Activated CD4-positive, CD25-positive, alpha-beta regulatory T cell treated with anti-CD3 and anti-CD28 coated beads, Interleukin-2, amount 50 U/mL, for 24 hours (primary cell): ENCODE measurements around the gene ZNRF4.

Source experiments
- ATAC-seq, 2 donors: fragments of 150-1000 bp; cut with Tn5 transposase; one replicate each; pipeline ENCODE4 v1.10.0; 2021; ENCODE audit warnings: mild to moderate bottlenecking in 1 of 2, moderate library complexity in 1 of 2

ZNRF4 gene

DNA sequence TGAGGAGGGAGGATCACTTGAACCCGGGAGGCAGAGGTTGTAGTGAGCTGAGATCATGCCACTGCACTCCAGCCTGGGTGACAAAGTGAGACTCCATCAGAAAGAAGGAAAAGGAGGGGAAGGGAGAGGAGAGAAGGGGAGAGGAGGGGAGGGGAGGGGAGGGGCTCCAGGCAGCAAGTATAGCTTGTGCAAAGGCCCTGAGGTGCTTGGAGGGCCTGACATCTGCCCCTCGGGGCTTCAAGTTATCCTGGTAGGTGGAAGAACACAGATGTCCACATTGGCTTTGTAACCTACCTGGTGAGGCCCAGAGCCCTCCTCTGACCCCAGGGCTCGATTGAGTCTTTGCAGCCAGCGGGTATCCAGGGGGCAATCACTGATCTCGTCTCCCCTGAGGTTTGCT, 11.5 kb upstream of the ZNRF4 start:
- ATAC-seq = no peak

GRCh38 chr19:5444431-5444830, 10.8 kb upstream of the ZNRF4 start:
- no peak for ATAC-seq

GRCh38 chr19:5445071-5445470, 10.1 kb upstream of the ZNRF4 start:
- ATAC-seq = no peak

- ATAC-seq = no peak
These were observed 9.6 kb upstream of the ZNRF4 start for GRCh38 chr19:5445561-5446055.

GRCh38 chr19:5447700-5448311, 7.4 kb upstream of the ZNRF4 start:
- no peak for ATAC-seq

DNA sequence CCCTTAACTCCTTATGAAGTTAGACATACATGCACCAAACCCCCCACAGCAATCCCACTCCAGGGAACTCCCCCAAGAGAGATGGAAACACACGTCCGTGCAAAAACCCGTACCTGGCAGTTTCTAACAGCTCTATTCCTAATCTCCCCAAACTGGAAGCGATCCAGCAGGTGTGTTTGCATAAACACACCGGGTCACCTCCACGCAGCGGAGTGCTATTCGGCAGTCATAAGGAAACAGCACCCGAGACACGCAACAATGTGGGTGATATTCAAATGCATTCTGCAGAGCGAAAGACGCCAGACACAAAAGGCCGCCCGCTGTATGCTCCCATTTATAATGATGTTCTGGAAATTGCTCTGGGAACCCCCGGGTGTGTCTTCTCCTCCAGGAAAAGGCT, 6.8 kb upstream of the ZNRF4 start:
- ATAC-seq = no peak

DNA sequence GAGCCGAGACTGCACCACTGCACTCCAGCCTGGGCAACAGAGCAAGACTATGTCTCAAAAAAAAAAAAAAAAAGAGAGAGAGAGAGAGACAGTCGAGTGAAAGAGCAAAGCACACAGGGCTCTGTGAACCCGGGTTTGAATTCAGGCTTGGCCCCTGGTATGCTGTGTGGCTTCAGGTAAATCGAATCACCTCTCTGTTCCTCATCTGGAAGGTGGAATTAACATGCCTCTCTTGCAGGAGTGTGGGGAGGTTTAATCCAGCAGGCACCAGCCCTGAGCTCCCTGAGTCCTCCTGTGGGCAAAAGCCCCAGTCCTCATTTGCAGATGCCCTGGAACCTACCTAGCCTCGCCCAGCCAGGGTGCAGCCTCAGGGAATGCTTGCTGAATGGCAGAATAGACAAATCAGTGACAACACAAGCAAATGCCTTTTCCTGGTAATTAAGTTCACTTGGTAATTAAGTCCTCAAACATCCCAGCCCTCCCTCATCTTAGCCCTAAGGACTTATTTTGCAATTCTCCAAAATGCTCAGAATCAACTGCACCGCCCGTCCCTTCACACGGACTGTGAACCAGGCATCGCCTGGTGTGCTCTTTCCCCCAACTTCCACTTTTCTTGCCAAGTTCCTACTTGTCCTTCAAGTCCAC, 4.6 kb upstream of the ZNRF4 start:
- ATAC-seq = no peak

DNA sequence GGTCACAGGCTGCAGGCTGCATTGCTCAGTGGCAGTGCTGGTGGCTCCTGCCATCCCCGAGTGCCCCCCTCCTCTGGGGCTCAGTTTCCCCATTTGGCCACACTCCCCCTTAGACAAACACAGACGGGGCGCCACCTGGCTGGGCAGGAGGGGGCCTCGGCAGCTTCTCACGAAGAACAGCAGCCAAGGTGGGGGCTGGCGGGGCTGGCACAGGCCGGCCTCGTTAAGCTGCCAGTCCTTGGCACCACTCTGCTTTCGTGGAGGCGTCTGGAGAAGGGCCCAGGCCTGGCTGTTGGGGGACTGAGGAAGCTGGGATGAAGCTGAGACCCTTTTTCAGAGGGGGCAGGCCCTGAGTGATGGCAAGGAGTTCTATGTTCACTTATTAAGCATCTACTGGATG, 3.7 kb upstream of the ZNRF4 start:
- ATAC-seq = no peak

DNA sequence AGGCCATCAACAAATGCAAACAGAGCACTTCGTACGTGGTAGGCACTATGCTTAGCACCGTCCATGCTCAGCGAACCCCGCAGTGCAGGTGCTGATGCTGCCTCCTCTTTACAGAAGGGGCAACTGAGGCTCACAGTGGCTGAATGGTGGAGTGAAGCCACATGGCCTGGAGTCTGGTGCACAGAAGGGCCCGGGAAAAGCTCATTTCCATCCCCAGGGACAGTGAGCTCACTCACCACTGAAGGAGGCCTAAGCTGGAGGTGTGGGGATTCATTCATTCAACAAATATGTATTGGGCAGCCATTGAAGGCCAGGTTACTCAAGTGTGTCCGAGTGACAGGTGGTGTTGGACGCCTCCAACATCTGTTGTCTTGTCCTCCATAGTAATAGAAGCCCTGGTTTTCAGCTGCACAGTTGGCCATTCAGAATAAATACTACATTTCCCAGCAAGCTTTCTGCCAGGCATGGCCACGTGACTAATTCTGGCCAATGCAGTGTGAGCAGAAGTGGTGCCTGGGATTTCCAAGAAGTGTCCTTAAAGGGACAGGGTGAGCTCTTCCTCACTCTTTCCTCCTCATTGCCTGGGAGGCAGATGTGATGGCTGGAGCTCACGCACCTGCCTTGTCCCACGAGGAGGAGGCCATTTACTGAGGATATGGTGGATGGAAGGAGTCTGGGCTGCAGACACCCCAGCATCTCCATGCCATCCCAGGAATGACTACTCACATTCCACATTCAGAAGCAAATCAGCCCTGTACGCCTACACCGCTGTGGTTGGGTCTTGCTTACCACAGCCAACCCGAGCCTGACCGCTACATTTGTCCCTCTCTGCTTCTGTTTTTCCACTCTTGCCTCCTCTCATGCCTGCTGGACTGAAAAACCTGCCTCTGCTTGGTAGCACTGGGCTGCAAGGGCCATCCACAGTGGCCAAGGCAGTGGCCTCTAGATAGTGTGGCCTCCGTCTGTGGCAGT, 2.3 kb upstream of the ZNRF4 start:
- no peak for ATAC-seq

DNA sequence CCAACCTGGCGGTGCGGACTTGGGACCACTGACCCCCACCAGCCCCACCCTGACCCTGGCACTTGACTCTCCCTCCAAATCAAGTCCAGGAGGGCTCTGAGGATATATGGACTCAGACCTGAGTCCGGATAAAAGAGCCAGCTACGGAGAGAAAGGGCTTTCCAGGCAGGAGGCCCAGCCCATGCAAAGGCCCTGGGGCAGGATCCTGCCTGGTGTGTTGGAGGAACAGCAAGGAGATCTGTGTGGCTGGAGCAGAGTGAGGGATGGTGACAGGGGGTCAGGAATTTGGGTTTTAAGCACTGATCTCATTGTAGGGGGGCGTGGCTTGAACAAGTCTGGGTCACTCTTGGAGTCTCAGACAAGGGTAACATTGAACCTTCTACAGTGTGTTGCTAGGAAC, 474 bp upstream of the ZNRF4 start:
- ATAC-seq = no peak

- no peak for ATAC-seq
These were observed 1.1 kb downstream of the ZNRF4 start for GRCh38 chr19:5456130-5456840.

DNA sequence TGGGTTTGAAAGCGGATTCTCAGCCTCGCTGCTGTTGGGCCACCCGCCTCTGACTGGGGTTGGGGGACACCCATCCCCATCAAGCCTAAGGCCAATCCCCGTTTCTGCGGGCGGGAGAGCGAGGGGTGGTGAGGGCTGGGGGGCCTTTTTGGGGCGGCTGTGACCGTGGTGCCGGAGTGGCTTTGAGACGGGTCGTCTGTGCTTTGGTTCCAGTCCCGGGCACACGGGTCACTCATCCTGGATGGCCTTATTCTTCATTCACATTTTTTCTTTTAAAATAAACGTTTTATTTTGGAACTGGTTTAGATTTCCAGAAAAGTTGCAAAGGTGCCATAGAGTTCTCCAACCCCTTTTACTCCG, 1.6 kb downstream of the ZNRF4 start:
- no peak for ATAC-seq

DNA sequence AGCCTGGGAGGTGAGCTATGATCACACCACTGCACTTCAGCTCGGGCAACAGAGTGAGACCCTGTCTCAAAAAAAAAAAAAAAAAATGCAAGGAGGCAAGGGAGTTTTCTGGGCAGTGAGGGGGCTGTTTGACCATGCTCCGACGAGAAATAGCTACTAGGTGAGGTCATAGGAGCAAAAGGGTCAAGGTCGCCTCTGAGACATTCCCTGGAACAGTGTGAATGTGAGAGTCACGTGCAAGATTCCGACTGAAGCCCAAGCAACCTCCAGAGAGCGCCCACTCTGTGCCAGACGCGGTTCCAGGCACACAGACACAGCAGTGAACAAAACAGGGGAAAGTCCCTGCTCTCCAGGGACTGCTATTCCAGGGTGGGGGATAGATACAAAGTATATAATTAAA, 2.5 kb downstream of the ZNRF4 start:
- ATAC-seq = no peak

DNA sequence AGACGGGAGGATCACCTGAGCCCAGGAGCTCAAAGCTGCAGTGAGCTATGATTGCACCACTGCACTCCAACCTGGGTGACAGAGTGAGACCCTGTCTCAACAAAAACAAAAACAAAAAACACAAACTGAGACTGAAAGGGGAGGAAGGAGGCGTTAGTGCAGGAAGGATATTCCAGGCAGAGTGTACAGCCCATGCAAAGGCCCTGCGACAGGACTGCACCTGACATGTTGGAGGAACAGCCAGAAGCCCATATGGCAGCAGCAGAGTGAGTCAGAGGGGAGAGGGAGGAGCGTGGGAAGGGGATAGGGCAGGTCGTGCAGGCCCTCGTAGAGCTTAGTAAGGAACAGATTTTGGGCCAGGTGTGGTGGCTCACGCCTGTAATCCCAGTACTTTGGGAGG, 3.2 kb downstream of the ZNRF4 start:
- ATAC-seq = no peak

DNA sequence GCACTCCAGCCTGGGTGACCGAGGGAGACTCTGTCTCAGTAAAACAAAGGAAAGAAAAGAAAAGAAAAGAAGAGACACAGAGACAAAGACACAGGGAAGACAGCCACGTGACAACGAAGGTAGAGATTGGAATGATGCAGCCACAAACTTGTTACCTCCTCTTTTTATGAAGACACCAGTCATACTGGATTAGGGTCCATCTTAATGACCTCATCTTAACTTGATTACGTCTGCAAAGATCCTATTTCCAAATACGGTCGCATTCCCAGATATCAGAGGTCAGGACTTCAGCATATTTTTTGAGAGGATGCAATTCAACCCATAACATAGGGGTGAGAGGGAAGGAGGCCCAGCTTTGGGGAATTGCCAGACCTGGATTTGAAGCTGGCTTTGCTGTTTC, 4.1 kb downstream of the ZNRF4 start:
- ATAC-seq = no peak

- no peak for ATAC-seq
These were observed 5.5 kb downstream of the ZNRF4 start for GRCh38 chr19:5460748-5461147.

- ATAC-seq = no peak
These were observed 8.7 kb downstream of the ZNRF4 start for GRCh38 chr19:5463959-5464358.

GRCh38 chr19:5466072-5466471, 10.9 kb downstream of the ZNRF4 start:
- ATAC-seq = no peak

GRCh38 chr19:5466814-5467291, 11.6 kb downstream of the ZNRF4 start:
- no peak for ATAC-seq

DNA sequence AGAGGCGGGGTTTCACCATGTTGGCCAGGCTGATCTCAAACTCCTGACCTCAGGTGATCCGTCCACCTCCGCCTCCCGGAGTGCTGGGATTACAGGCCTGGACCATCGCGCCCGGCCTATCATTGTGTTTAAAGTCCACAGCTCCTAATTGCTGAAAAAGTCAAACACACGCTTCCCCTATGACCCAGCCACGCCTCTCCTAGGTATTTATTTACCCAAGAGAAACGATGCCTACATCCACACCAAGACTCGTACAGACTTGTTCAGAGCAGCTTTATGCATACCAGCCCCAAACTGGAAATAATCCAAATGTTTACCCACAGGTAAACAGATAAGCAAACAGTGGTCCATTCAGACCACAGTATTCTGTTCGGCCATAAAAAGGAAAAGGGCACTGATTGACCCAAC, 15.1 kb downstream of the ZNRF4 start:
- no peak for ATAC-seq

GRCh38 chr19:5472286-5472685, 17.1 kb downstream of the ZNRF4 start:
- ATAC-seq = no peak

- no peak for ATAC-seq
These were observed 18.4 kb downstream of the ZNRF4 start for GRCh38 chr19:5473646-5474045.
